ENCODE data around the gene ADGRB3.
"Not testable (repeated sequence)": the region's sequence is repeated elsewhere in the genome, so short reads cannot be mapped to it uniquely, and the experiment has no call there.

Gene ADGRB3

GRCh38 chr6:68744376-68744775 is 109.3 kb downstream of the ADGRB3 start:
- DNase-seq: not testable (repeated sequence)

- DNase-seq: no peak
Observed at GRCh38 chr6:68746376-68746775, 111.3 kb downstream of the ADGRB3 start.

GRCh38 chr6:68747110-68747790 is 112.2 kb downstream of the ADGRB3 start:
- DNase-seq: no peak

- DNase-seq: not testable (repeated sequence)
Observed at GRCh38 chr6:68747832-68748231, 112.8 kb downstream of the ADGRB3 start.

- no peak for DNase-seq
Observed at GRCh38 chr6:68754681-68755213, 119.7 kb downstream of the ADGRB3 start.

GRCh38 chr6:68756454-68757375 is 121.6 kb downstream of the ADGRB3 start:
- DNase-seq: no peak

- no peak for DNase-seq
Observed at GRCh38 chr6:68757821-68758220, 122.7 kb downstream of the ADGRB3 start.

GRCh38 chr6:68758559-68758958 is 123.5 kb downstream of the ADGRB3 start:
- no peak for DNase-seq

- no peak for DNase-seq
Observed at GRCh38 chr6:68760485-68760884, 125.4 kb downstream of the ADGRB3 start.

GRCh38 chr6:68760941-68761676 is 126.0 kb downstream of the ADGRB3 start:
- DNase-seq: no peak

GRCh38 chr6:68761985-68762384 is 126.9 kb downstream of the ADGRB3 start:
- no peak for DNase-seq

- no peak for DNase-seq
Observed at GRCh38 chr6:68771426-68771825, 136.3 kb downstream of the ADGRB3 start.

GRCh38 chr6:68774843-68775242 is 139.8 kb downstream of the ADGRB3 start:
- DNase-seq: no peak

- no peak for DNase-seq
Observed at GRCh38 chr6:68776354-68776753, 141.3 kb downstream of the ADGRB3 start.

- DNase-seq: no peak
Observed at GRCh38 chr6:68777956-68778355, 142.9 kb downstream of the ADGRB3 start.

GRCh38 chr6:68778356-68779020 is 143.4 kb downstream of the ADGRB3 start:
- DNase-seq: peak; percentile 2

GRCh38 chr6:68779366-68779765 is 144.3 kb downstream of the ADGRB3 start:
- DNase-seq: no peak

- DNase-seq: not testable (repeated sequence)
Observed at GRCh38 chr6:68790128-68790527, 155.0 kb downstream of the ADGRB3 start.

- not testable (repeated sequence) for DNase-seq
Observed at GRCh38 chr6:68814976-68815375, 179.9 kb downstream of the ADGRB3 start.

GRCh38 chr6:68826501-68826900 is 191.4 kb downstream of the ADGRB3 start:
- DNase-seq: no peak

- DNase-seq: no peak
Observed at GRCh38 chr6:68834551-68834950, 199.5 kb downstream of the ADGRB3 start.

GRCh38 chr6:68838571-68838970 is 203.5 kb downstream of the ADGRB3 start:
- no peak for DNase-seq

- no peak for DNase-seq
Observed at GRCh38 chr6:68852791-68853190, 217.7 kb downstream of the ADGRB3 start.
